Jurkat, Clone E6-1 (cell line): ENCODE results near the gene RWDD1. TPM values are rescaled to one million over a fixed set of nuclear protein-coding genes. Genes with fewer than 3 reads are reported as not detected.
A peak's percentile ranks its signal among the peaks of the same experiment; 100 is the strongest.

Source experiments
- DNase-seq: peaks from one replicate; pipeline ENCODE4 v3.0.0-alpha.2; 2011; ENCODE audit warnings: low read depth, low spot score
- H3K4me3 ChIP-seq: 2 replicates; pipeline ENCODE4 v1.5.1; 2011; ENCODE audit warnings: mild to moderate bottlenecking, low read length, control low read depth, moderate library complexity
- polyA plus RNA-seq: library from polyadenylated mRNA; unstranded; fragments of >200 nt; gene quantifications from one replicate; pipeline ENCODE4 v1.2.1, GENCODE V29; 2012; ENCODE audit warnings: missing spikeins; ENCODE audit not compliant: insufficient read length, insufficient read depth

The RWDD1 gene
- polyA plus RNA-seq: 75.6 TPM

- peak within 1 kb of the TSS; percentile 96 for H3K4me3 ChIP-seq
- peak; percentile 98 for DNase-seq
Measured at GRCh38 chr6:116570856-116571682, at the start of gene RWDD1. Gene RWDD1, plus strand, starts transcription at chr6:116571504. Its CDS starts 79 bp downstream, at chr6:116571583.

GRCh38 chr6:116522896-116523295 is 48.4 kb upstream of the RWDD1 start:
- H3K4me3 ChIP-seq: no peak overlapping the region
- no peak for DNase-seq

GRCh38 chr6:116524236-116524635 is 47.1 kb upstream of the RWDD1 start:
- no peak for DNase-seq
- no peak overlapping the region for H3K4me3 ChIP-seq

- H3K4me3 ChIP-seq: no peak overlapping the region
- DNase-seq: no peak
Measured at GRCh38 chr6:116528133-116528532, 43.2 kb upstream of the RWDD1 start.

GRCh38 chr6:116528780-116529179 is 42.5 kb upstream of the RWDD1 start:
- DNase-seq: no peak
- H3K4me3 ChIP-seq: no peak overlapping the region

GRCh38 chr6:116529466-116530290 is 41.6 kb upstream of the RWDD1 start:
- DNase-seq: no peak
- H3K4me3 ChIP-seq: no peak overlapping the region

- no peak overlapping the region for H3K4me3 ChIP-seq
- no peak for DNase-seq
Measured at GRCh38 chr6:116530436-116530835, 40.9 kb upstream of the RWDD1 start.

GRCh38 chr6:116531675-116532570 is 39.4 kb upstream of the RWDD1 start:
- DNase-seq: peak; percentile 55
- no peak overlapping the region for H3K4me3 ChIP-seq

- no peak overlapping the region for H3K4me3 ChIP-seq
- no peak for DNase-seq
Measured at GRCh38 chr6:116533233-116533957, 37.9 kb upstream of the RWDD1 start.

GRCh38 chr6:116535109-116535508 is 36.2 kb upstream of the RWDD1 start:
- no peak overlapping the region for H3K4me3 ChIP-seq
- no peak for DNase-seq

GRCh38 chr6:116536216-116536621 is 35.1 kb upstream of the RWDD1 start:
- DNase-seq: peak; percentile 59
- H3K4me3 ChIP-seq: no peak overlapping the region

GRCh38 chr6:116542426-116542825 is 28.9 kb upstream of the RWDD1 start:
- no peak overlapping the region for H3K4me3 ChIP-seq
- DNase-seq: no peak

- no peak for DNase-seq
- H3K4me3 ChIP-seq: no peak overlapping the region
Measured at GRCh38 chr6:116543149-116543548, 28.2 kb upstream of the RWDD1 start.

GRCh38 chr6:116545651-116546050 is 25.7 kb upstream of the RWDD1 start, which contains the start of gene TRAPPC3L:
Gene TRAPPC3L, minus strand, starts transcription at chr6:116545684. Its CDS starts 170 bp downstream, at chr6:116545514.
- no peak for DNase-seq

GRCh38 chr6:116547358-116547757 is 23.9 kb upstream of the RWDD1 start:
- no peak overlapping the region for H3K4me3 ChIP-seq
- no peak for DNase-seq

More at GRCh38 chr6:116545651-116546050, 25.7 kb upstream of the RWDD1 start, which contains the start of gene TRAPPC3L:
- no peak within 1 kb of the TSS for H3K4me3 ChIP-seq

- no peak overlapping the region for H3K4me3 ChIP-seq
- no peak for DNase-seq
Measured at GRCh38 chr6:116550796-116551195, 20.5 kb upstream of the RWDD1 start.

- H3K4me3 ChIP-seq: no peak within 1 kb of the TSS
- no peak for DNase-seq
Measured at GRCh38 chr6:116553451-116553850, 17.9 kb upstream of the RWDD1 start, which contains the start of gene CALHM4. Gene CALHM4, plus strand, starts transcription at chr6:116553751. Its CDS starts 43 bp downstream, at chr6:116553794.

- no peak overlapping the region for H3K4me3 ChIP-seq
- no peak for DNase-seq
Measured at GRCh38 chr6:116556065-116556464, 15.2 kb upstream of the RWDD1 start.
